ENCODE results near the gene ITPR3. TPM values are rescaled to one million over a fixed set of nuclear protein-coding genes. Genes with fewer than 3 reads are reported as not detected.
A peak's percentile ranks its signal among the peaks of the same experiment; 100 is the strongest.

Gene ITPR3
- 100 to 1,000 TPM in 5 of 6 donors, 10 to 100 TPM in 1; 95.6 to 179 (median 137) TPM for total RNA-seq

DNA sequence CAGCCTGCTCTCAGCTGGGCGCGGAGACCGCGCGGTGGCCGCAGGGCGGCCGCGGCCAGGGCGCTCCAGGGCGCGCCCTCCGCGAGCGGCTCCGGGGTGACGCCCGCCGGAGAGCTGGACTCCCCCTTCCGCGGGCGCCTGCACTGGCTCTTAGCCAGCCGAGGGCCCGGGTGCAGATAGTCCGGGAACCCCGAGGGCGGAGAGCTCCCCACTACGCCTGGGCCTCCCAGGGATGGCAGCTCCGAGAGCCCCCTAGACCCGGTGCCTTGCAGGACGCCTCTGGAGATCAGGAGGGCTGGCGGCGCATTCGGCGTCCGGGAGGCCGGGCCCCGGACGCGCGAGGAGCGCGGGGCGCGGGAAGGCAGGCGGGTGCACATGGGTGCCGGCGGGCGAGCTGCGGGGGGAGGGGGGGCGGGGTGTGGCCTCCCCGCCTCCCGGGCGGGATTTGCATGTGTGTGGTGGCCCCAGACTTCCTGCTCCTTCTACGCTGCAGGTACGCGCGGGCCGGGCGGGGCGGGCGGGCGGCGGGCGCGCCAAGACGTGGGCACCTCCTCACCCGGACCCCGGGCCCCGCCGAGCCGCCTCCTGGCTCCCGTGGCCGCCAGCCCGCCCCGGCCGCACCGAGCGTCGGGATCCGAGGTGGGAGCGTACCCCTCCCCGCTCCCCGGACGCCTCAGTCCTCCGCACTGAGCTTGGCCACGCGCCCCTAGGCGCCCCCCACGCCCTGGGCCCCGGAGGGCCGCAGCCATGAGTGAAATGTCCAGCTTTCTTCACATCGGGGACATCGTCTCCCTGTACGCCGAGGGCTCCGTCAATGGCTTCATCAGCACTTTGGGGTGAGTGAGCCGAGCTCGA is at the start of gene ITPR3:
Gene ITPR3 (plus strand): TSS at position 467 of the 855 bp plus-strand sequence. CDS start 281 bp downstream, at position 748.
- Histone ChIP-seq H3K9me3 (no peaks in the 10 kb centered on the region), H3K4me1 (peaks cover 33 to 71% (median 44%) of the 10 kb centered on the region in 4 donors), H3K36me3 (peaks cover 0 to 18% (median 0%) of the 10 kb centered on the region in 4 donors), H3K27me3 (peaks cover 0 to 8% (median 0%) of the 10 kb centered on the region in 4 donors), H3K27ac (peak within 1 kb of the TSS; percentile 90 to 94 (median 93)), H3K4me3 (peak within 1 kb of the TSS; percentile 68 to 93 (median 78))
- no peak for TF ChIP-seq EP300 (IDR thresholded peaks at IDR 0.05)
- peak in 1 of 2 donors; percentile 18 for TF ChIP-seq POLR2AphosphoS5 (IDR thresholded peaks at IDR 0.05)
- TF ChIP-seq CTCF (IDR thresholded peaks at IDR 0.05) = peak in 2 of 6 experiments; percentile 17 to 18
- peak in 2 of 4 donors; percentile 21 to 58 for TF ChIP-seq POLR2A (IDR thresholded peaks at IDR 0.05)
- 0% methylated on average over 1 to 37 of the region's 99 CpGs for WGBS, 2 donors
- ATAC-seq (ENCODE audit: low FRiP score in 2 of 2) (peak; percentile 55 to 76), DNase-seq (peak; percentile 76 to 93)

DNA sequence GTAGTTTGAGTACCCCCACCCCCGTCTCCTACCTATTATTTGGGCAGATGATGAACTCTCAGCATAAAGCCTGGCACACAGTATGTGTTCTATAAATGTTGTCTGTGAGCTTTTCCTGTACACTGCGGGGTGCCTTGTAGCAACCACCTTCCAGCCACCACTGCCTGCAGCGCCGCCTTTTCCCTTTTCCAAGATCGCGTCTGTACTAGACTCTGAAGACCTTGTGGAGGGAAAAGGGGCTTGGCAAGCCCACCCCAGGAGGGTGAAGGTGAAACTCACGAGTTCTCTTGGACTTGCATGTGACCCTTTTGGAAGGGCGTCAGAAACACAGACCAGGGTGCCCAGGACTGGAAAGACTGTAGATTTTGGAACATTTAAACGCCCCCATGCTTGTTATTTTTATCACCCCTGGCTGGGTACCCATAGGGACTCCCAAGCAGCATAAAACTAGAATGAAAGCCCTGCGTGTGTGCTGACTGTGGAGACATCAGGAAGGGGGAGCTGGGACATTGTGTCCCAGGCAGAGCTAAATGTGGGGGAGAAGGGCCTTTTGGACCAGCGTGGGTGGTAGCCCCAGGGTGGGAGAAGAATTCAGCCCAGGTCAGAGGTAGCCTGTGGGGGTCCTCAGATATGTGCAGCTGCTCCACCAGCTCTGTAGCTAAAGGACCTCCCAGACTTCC is 49.3 kb upstream of the ITPR3 start:
- WGBS, 2 donors = 59 to 62% methylated on average over 11 of the region's 11 CpGs
- DNase-seq (no peak), ATAC-seq (ENCODE audit: low FRiP score in 2 of 2) (no peak)
- TF ChIP-seq POLR2A (IDR thresholded peaks at IDR 0.05) (no peak), POLR2AphosphoS5 (IDR thresholded peaks at IDR 0.05) (no peak), EP300 (IDR thresholded peaks at IDR 0.05) (no peak), CTCF (IDR thresholded peaks at IDR 0.05) (no peak)
- Histone ChIP-seq H3K9me3 (no peaks in the 10 kb centered on the region), H3K4me3 (peak overlapping the region; percentile 55 to 83 (median 72)), H3K27ac (peak overlapping the region; percentile 59 to 89 (median 86)), H3K4me1 (peaks cover 7 to 19% (median 9%) of the 10 kb centered on the region in 4 donors), H3K36me3 (peaks cover 4 to 36% (median 28%) of the 10 kb centered on the region in 4 donors), H3K27me3 (no peaks in the 10 kb centered on the region)

DNA sequence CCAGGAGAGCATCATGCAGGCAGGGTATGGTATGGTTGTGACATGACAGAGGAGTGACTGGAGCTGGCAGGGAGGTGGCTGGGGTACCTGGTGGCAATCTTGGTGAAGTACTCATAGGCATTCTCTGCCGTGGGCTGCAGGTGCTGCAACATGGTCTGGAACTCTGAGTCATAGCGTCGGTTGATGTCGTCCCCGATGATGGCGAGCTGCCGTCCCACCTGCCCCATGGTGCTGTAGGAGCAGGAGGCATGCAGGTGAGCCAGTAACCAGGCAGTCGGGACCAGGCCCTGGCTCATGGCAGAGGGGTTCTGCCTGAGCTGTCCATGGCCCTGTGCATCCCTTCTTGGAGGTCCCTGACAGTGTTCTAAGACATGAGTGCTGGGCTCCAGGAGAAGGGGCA is 45.9 kb upstream of the ITPR3 start:
- DNase-seq = no peak
- Histone ChIP-seq H3K4me1 (peaks cover 29 to 50% (median 33%) of the 10 kb centered on the region in 4 donors), H3K27ac (no peak overlapping the region), H3K36me3 (peaks cover 7 to 43% (median 33%) of the 10 kb centered on the region in 4 donors), H3K27me3 (no peaks in the 10 kb centered on the region), H3K9me3 (no peaks in the 10 kb centered on the region), H3K4me3 (no peak overlapping the region)
- WGBS, 2 donors = 80 to 98% methylated on average over 1 to 8 of the region's 8 CpGs
- no peak for ATAC-seq (ENCODE audit: low FRiP score in 2 of 2)
- TF ChIP-seq CTCF (IDR thresholded peaks at IDR 0.05) (no peak), EP300 (IDR thresholded peaks at IDR 0.05) (no peak), POLR2A (IDR thresholded peaks at IDR 0.05) (no peak), POLR2AphosphoS5 (IDR thresholded peaks at IDR 0.05) (no peak)

- H3K36me3 ChIP-seq = peaks cover 7 to 43% (median 33%) of the 10 kb centered on the region in 4 donors
- TF ChIP-seq POLR2AphosphoS5 (IDR thresholded peaks at IDR 0.05) (no peak), EP300 (IDR thresholded peaks at IDR 0.05) (no peak), POLR2A (IDR thresholded peaks at IDR 0.05) (no peak), CTCF (IDR thresholded peaks at IDR 0.05) (no peak)
- 85 to 95% methylated on average over 6 to 11 of the region's 11 CpGs for WGBS, 2 donors
- no peak for ATAC-seq (ENCODE audit: low FRiP score in 2 of 2)
- H3K9me3 ChIP-seq = no peaks in the 10 kb centered on the region
- H3K4me3 ChIP-seq = no peak overlapping the region
- H3K27me3 ChIP-seq = no peaks in the 10 kb centered on the region
- peak overlapping the region; percentile 40 to 92 (median 88) for H3K27ac ChIP-seq
- DNase-seq = no peak
- H3K4me1 ChIP-seq = peaks cover 31 to 45% (median 34%) of the 10 kb centered on the region in 4 donors
These were observed 44.5 kb upstream of the ITPR3 start for GRCh38 chr6:33576668-33577067.
